ENCODE results near the gene TMEM200A.

The TMEM200A gene

DNA sequence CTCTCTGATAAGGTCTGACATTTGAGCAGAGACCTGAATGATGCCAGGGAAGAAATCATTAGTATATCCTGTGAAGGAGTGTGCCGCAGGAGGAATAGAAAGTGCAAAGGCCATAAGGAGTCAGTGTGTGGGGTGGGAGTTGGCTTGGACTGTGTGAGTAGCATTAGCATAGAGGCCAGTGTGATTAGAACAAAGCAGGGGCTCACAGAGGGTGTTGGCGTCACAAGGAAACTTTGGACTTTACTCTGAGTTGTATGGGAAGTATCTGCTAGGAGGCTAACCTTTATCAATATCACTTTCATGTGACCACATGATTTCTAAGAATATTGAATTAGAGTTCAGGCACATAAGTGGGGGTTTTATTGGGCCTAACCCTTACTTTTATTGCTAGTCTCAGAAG lies 12.1 kb downstream of the TMEM200A start:
- DNase-seq = no peak

DNA sequence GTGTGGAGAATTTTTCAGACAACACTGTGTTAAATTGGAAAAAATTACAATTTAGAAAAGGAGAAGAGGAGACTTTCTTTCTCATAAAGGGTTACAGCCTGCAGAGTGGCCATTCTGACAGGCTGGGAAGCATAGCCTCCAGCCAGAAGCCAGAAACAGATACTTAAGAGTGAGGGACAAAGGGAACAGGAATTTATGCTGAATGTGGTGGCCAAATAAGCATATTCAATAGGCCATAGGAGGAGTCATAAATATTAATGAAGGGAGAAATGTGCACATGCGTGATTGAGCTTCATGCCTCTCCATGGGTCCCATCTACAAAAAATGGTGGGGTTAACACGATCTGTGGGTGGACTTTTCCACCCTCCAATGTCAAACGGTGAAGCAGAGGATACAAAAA lies 13.4 kb downstream of the TMEM200A start:
- no peak for DNase-seq

DNA sequence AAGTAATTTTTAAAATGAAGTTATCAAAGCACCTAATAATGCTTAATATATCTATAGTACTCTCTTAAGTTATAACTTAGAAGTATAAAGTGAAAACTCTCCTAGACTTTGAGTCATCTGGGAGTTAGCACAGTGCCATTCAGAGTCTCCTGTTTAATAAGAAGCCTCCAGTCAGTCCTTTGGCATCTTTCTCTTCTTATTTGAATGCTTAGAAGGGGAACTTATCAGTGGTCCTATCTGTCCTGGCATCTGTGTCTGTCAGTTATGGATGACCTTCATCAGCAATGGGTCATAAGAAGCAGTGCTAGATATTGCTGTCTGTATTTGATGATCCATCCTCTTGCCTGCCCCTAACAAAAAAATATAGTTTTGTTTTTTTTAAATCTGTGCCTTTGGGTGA lies 15.2 kb downstream of the TMEM200A start:
- DNase-seq = no peak

DNA sequence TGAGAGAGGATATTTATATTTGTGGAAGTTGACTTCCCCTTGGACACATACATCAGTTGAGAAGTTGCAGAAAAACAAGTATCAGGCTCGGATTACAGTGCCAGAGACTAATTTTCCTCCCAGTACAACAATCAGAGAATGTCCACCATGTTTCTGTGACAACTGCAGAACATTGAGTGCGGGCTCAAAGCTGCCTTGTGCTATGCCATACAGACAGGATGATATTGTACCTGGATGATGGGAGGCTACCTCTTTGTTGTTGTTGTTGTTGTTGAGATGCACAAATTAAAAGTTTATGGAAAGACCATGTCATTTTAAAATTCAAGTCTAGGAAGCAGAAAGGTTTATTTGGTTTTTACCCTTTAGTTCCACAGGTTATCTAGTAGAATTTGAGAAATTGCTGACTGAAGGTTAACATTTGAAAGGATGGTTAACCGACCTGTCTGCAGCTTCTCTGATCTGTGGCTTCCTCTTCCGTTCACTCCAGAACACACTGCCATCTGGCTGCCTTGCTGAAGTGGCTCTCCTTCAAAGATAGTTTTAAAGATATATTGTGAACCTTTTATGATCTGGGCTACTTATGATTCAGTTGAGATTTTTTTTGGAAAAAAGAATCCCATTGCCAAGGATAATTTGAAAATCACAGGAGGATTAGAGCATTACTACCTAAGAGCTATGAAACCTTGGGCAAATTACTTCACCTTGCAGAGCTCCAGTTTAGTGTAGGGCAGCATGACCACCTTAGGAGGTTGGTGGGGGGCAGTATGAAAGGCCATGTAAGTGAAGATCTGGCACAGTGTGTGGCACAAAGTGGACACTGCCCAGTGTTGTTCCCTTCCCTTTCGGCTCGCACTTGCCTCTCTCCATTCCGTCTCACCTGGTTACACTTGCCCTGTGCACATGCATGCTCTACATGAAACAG lies 15.9 kb downstream of the TMEM200A start:
- no peak for DNase-seq

DNA sequence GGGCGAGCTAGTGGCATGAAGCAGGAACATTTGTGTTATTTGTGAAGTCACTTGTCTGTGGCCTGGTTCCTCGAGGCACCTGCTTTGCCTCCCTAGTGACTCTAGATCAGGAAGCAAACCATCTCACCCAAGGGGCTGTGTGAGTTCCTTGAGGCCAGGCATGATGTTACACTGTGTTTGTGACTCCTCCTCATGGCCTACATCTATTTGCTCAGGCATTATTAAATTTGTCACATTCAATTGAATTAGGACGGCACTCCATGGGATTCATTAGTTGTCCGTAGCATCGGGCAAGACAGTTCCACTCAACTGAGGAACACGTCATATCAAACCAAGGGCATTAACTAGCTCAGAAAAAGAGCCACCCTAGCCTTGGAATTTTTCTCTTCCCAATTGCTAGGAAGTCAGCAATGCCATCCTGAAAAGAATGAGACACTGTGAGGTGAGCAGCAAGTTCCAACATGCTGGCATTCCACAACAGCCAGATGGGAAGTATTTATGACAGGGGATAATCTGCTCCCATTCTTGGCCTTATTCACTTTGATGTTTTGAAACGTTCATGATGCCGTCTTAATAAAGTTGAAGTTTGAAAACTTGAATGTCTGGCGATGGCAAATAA lies 17.2 kb downstream of the TMEM200A start:
- DNase-seq = no peak

DNA sequence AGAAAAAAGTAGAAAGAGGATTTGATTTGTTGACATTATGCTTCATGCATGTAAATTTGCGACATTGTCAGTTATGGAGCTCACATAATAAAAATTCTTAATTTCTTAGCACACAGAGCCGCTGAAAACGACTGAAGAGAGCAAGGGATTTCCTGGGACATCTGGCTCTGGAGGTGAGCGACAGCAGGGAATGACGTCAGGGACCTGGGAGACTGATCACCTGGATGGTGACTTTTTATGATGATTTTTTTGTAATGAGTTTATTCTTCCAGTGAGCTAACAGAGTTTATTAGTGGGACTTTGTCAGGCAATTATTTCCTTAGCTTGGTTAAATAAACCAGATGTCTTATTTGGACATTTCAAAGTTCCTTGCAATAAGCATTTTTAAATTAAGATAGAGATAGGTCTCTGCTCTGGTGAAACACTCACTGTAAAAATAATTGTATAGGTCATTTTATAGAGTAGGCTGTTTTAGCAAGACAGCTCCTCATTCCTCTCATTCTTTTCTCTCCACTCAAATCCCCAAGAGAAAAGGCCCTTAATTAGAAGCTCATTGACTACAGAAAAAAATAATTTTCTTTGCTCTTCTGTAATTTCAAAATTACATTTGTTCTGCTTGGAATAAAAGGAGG lies 19.4 kb downstream of the TMEM200A start:
- no peak for DNase-seq

DNA sequence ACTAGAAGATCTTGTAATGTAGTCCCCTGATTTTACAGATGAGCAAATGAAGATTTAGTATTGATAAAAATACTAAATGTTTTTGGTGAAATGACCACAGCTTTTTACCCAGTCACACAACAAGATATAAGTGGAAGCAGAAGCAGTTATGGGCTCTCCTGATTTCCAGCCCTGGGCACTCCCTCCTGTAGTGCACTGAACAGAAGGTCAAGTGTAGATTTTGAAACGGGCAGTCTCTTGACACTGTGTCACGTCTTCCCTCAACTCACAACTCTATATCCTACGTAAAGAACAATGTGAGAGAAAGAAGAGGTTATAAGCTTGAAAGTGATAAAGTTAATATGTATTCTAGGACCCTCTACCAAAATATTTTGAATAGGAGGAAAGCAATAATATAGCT lies 23.3 kb downstream of the TMEM200A start:
- DNase-seq = no peak

DNA sequence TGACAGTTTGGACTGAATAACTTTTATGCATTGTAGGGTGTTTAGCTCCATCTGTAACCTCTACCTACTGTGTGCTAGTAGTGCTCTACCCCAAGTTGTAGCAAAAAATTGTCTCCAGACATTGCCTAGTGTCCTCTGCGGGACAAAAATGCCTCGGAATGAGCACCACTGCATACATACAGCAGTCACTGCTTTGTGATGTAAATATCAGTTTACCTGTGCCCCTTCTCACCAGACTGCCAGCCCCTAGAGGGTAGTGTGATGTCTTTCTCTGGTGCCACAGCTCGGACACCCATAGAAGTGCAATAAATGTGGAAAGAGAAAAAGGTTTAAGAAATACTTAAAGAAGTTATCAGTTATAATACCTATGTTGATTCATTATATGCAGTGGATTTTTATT lies 25.1 kb downstream of the TMEM200A start:
- no peak for DNase-seq

DNA sequence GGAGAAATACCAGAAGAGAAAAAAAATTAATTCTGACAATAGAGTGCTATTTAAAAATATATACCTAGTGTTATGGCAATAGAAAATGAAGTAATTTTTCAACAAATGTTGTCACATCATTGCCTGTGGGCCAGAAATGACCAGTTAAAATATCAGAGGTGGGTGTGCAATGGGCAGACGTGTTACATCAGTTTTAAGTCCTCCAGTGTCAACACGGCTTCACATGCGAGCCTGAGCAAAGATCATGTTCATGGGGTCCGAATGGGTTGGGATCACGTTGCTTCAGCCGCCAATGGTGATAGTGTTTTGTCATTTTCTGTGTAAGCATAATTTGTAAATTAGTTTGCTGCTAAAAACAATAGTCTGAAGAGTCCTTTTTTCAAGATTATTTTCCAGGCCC lies 27.5 kb downstream of the TMEM200A start:
- no peak for DNase-seq

DNA sequence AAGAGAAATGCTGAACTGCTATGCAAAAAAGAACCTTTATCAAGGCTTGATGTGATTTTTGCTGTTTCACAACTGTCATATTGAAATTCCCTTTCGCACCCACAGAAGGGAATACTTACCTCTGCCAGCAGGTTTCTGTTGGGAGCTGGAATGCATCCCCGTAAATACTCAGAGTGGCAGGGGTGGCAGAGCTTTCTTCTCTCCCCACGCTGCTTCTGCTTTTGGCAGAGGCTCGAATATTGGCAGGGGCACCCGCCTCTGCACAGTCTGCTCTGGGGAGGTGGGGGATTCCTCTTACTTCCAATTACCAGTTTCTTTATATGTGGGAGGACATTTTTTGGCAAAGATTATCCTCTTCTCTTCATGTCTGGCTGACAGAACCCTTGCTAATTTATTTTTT lies 28.4 kb downstream of the TMEM200A start:
- DNase-seq = no peak

DNA sequence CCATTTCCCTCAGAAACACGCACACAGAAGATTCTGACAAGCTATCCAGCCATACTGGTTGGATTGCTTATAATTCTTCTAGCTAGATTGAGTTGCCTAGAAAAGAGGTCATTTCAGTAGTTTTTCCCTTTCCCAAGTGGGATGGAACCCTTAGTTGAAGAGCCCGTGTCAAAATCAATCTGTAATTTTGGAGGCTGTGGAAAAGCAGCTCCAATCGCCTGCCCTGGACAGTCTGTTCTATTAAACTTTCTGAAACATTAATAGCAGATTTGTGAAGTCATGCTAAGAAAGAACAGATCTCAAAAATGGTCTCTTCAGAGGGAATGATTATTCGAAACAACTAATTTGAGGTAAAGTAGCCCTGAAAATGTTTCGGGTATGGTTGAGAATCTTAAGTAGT lies 29.3 kb downstream of the TMEM200A start:
- no peak for DNase-seq

DNA sequence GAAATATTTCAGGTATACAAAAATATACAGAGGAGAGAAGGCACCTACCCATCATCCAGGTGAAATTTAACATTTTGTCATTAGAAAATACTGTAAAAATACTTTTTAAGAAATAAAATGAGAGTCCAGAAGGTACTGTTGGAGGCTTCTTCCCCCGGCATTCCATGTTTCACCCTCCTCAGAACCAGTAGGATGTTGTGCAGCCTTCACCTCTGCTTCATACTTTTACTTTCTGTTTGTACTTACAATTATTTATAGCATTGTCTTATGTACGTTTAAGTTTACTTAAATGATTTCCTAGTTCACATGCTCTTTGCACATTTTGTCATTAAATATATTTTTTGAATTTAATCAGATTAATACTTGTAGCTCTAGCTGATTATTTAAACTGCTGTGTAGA lies 30.9 kb downstream of the TMEM200A start:
- no peak for DNase-seq

DNA sequence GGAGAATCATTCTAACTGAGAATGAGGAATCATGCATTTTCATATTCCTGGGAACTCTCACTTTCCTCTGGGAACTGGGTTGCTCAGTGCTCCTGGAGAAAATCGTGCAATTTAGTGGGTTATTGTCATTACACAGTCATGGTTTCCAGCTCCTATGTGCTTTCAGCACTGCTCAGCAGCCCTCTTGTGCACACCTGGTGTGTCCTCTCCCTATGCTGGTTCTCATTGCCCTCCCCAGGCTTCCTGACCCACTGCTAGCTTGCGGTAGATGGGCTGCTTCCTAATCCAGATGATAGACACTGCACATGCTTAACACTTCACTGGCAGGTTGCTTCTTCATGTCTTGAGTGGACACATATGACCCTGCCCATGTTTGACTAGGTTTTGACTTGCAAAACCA lies 39.7 kb downstream of the TMEM200A start:
- DNase-seq = no peak

DNA sequence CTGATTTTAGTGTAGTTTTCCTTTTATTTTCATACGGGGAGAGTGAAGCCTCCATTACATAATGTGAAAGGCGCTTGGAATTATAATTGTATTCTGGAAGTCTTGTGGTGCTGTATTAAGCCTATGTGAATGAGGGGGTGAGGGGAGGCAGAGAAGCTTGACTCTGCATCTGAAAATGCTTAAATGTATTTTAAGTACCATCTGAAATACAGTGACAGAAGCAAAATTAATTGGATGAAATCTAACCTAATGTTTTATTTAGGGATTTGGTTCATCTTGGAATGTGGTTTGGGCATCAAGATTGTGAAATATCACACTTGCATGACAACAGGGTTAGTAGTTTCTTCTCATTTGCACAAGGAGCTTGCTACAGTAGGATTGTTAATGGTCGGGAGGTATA lies 41.2 kb downstream of the TMEM200A start:
- no peak for DNase-seq

DNA sequence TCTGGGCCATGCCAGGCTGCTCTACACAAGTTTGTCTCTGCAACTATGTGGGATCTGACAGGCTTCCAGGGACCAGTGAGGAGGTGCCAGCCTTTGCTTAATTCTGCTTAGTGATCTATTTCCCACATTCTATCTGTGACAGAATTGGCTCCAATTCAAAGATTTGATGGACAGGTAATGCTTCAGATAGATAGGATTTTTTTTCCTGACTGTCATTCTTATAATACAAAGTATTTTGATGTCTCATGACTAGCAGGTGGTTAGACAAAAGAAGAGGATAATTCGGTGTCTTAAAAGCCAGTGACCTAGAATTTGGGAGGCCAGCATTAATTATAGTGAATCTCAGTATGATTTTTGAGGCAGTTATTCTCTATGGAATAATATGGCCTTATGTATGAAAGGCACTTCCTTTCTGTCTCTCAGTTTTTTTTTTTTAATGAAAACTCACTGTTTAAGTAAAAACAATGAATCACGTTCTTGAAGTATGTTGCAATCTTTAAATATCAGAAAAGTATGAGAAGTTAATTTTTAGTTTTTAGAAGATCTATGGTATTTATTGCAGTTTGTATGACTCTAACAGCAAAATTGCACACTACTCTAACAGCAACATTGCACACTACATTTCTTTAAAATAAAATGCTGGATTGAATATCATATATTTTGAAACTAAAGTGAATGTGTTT lies 43.7 kb downstream of the TMEM200A start:
- no peak for DNase-seq

DNA sequence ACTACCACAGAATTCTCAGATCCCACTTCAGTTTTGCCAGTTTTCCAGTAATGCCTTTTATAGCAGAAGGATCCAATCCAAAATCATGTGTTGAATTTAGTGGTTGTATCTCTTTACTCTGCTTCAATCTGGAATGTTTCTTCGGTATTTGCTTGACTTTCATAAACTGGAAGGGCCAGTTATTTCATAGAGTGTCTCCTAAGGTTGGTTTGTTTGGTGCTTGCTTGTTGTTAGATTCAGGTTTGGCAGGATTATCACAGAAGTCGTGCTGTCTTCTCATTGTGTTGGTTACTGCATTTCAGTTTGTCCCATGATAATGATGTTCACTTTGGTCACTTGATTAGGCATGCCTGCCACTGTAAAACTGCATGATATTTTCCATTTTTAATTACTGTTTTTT lies 45.7 kb downstream of the TMEM200A start:
- no peak for DNase-seq

DNA sequence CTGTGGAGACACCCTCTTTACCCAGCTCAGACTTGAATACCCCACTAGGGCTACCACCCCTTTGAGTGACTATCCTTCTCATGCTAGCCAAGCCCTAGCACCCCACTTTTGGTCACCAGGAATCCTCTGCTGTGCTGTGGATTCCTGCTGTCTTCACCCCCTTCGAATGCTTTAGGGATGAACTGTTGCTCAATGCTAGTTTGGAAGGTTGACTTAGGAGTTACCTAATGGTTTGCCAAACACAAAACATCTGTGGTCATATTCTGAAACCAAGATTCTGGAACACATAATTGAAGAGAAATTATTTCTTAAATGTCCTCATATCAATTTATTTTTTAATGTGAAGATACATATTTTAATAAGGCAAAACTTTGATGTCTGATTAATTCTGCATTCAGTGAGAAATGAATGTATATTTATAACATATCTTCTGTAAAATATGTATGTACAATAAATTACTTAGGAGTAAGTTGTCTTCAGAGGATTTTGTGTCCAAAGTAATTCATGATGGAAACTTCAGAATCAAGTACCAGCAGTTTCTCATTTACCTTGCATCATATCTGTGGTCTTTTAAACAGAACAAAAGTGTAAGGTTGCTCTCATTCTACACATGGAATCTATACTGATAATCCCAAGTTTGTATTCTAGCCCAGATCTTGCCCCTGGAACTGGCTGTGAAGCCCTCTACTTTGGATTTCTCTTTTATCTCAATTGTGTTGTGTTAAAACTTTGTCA lies 46.9 kb downstream of the TMEM200A start:
- DNase-seq = no peak

DNA sequence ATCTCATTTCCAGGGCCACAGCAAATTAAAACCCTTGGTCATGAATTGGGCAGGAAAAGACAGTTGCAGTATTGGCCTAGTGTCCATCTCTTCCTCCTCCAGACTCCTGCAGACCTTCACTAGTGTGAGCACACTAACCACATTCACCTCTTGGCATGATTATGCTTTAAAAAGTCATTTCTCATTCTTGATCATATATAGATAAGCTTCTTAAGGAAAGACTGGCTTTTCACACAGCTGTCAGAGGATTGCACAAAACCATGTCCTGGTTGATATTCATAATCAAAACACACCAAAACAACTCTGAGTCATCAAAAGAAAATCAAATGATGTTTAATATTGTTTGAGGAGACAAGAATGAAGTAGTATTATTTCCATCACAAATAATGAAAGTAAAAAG lies 52.1 kb downstream of the TMEM200A start:
- no peak for DNase-seq

DNA sequence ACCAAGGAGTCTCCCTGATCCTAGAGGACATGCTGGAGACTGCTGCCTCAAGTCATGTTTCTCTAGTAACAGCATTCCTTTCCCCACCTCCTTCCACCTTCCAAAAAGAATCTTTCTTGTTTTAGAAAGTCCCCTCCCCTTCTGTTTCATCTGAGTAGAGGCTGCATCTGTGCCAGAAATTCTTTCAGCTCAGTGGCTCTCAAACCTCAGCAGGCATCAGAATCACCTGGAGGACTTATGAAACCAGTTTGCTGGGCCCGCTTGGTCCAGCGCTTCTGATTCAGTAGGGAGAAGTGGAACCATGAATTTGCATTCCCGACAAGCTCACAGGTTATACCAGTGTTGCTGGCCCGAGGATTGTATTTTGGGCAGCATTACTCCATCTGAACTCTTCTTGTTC lies 55.1 kb downstream of the TMEM200A start:
- DNase-seq = no peak

DNA sequence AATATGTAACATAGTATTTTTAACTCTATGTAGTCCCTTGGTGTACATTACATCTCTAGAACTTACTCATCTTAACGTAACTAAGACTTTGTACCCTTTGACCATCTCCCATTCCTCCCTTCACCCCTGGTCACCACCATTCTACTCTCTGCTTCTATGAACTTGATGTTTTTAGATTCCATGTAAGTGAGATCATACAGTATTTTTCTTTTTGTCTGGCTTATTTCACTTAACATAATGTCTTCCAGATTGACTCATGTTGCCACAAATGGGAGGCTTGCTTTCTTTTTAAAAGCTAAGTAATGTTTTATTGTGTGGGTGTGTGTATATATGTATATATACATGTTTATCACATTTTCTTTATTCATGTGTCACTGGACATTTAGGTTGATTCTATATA lies 55.8 kb downstream of the TMEM200A start:
- DNase-seq = no peak

DNA sequence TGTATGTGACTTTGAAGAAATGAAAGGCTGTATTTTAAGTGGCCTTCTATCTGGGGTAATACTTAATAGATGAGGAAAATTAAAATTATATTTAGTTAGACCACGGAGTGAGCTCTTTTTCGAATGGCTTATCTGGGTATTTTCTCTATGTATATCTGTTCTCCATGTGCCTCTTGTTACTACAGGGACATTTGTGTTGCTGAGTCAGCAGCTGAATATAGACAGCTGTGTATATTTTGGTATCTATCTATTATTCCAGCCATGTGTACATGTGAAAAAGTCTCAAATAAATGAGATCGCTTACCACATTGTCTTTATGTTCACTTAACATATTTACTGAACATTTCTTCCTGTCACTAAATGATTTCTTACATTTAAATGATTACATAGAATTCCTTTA lies 57.2 kb downstream of the TMEM200A start:
- DNase-seq = no peak

DNA sequence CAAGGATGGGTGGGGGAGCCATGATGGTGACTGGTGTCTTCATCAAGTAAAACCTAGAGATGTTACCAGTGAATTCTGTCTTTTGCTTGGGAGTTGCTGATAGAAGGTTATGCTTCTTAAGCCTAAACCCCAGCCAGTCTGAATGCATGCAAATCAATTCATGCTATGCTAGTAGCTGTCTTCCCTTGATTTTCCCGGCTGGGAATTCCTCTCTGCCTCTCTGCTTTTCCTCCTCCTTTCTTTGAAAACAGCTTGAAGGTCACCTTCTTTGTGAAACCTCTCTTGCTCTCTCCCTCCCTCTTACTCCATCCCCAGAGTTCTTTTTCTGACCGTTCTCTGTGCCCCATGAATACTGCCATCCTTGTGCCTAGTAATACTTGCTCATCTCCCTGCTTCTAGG lies 58.9 kb downstream of the TMEM200A start:
- DNase-seq = no peak

DNA sequence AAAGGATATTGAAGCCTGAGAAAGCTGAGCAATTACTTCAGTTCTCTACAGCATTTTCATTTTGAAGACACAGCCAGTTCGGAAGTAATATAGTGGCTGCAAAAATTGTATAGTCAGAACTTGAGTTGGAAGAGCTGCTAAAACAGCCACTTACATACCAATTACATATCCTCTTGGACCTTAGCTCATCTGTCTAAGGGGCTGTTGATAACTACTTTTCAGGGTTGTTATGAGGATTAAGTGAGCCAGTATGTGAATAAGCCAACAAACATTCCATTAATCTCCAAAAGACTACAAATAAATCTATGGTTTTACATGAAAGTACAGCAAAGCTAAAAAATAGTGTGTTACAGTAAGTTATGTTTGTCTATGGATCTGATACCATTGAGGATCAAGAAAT lies 59.7 kb downstream of the TMEM200A start:
- no peak for DNase-seq
